ENCODE measurements around the gene TBL1X.

The TBL1X gene

GRCh38 chrX:9665113-9665512, 200.3 kb downstream of the TBL1X start:
- Histone ChIP-seq H3K9ac (ENCODE audit: low read length) (no peak overlapping the region), H3K36me3 (ENCODE audit: control insufficient read depth, insufficient read depth, low read length) (peaks cover 8% of the 10 kb centered on the region), H3K4me3 (ENCODE audit: low read depth, low read length) (no peak overlapping the region), H3K27me3 (ENCODE audit: control insufficient read depth, insufficient read depth, low read length) (no peaks in the 10 kb centered on the region), H3K4me1 (ENCODE audit: control insufficient read depth, insufficient read depth, low read length) (peaks cover 5% of the 10 kb centered on the region), H3K27ac (ENCODE audit: low read depth, low read length) (no peak overlapping the region), H3K9me3 (ENCODE audit: control insufficient read depth, insufficient read depth, low read depth, low read length) (peaks cover 8% of the 10 kb centered on the region)

- H3K9ac ChIP-seq (ENCODE audit: low read length) = no peak overlapping the region
- peaks cover 8% of the 10 kb centered on the region for H3K9me3 ChIP-seq (ENCODE audit: control insufficient read depth, insufficient read depth, low read depth, low read length)
- peaks cover 8% of the 10 kb centered on the region for H3K4me1 ChIP-seq (ENCODE audit: control insufficient read depth, insufficient read depth, low read length)
- no peak overlapping the region for H3K27ac ChIP-seq (ENCODE audit: low read depth, low read length)
- H3K36me3 ChIP-seq (ENCODE audit: control insufficient read depth, insufficient read depth, low read length) = 0 out of 2 replicates have a peak, but pooled peaks cover 4% of the 10 kb centered on the region
- H3K4me3 ChIP-seq (ENCODE audit: low read depth, low read length) = no peak overlapping the region
- H3K27me3 ChIP-seq (ENCODE audit: control insufficient read depth, insufficient read depth, low read length) = no peaks in the 10 kb centered on the region
These were observed 203.7 kb downstream of the TBL1X start for GRCh38 chrX:9668537-9668936.

DNA sequence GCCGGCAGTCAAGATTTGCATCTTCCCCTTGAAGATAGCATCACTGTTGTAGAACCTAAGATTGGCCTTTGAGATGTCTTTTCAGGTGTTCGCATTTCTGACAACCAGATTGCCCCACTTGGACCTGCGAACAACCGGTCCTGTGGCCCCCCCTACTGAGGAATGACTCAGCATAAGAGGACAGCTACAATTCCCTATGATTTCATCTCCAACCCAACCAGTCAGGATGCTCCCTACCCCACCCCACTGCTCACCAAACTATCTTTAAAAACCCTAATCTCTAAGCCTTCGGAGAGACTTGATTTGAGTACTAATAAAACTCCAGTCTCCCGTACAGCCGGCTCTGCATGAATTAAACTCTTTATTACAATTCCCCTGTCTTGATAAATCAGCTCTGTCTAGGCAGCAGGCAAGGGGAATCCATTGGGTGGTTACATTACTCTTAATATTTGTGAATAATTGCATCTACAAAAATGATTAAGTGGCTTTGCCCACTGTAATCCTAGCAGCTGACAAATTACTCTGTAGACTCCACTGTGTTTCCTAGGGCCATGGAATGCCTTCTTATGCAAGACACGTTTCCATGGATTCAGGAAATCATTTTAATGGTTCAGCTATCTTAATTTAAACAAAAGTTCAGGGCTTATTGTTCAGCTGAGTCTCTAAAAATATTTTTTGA, 205.4 kb downstream of the TBL1X start:
- 0 out of 2 replicates have a peak, but pooled peaks cover 4% of the 10 kb centered on the region for H3K36me3 ChIP-seq (ENCODE audit: control insufficient read depth, insufficient read depth, low read length)
- H3K9me3 ChIP-seq (ENCODE audit: control insufficient read depth, insufficient read depth, low read depth, low read length) = peaks cover 8% of the 10 kb centered on the region
- peaks cover 8% of the 10 kb centered on the region for H3K4me1 ChIP-seq (ENCODE audit: control insufficient read depth, insufficient read depth, low read length)
- no peak overlapping the region for H3K9ac ChIP-seq (ENCODE audit: low read length)
- no peak overlapping the region for H3K4me3 ChIP-seq (ENCODE audit: low read depth, low read length)
- H3K27ac ChIP-seq (ENCODE audit: low read depth, low read length) = no peak overlapping the region
- no peaks in the 10 kb centered on the region for H3K27me3 ChIP-seq (ENCODE audit: control insufficient read depth, insufficient read depth, low read length)

GRCh38 chrX:9671998-9672397, 207.1 kb downstream of the TBL1X start:
- Histone ChIP-seq H3K9ac (ENCODE audit: low read length) (no peak overlapping the region), H3K27me3 (ENCODE audit: control insufficient read depth, insufficient read depth, low read length) (no peaks in the 10 kb centered on the region), H3K4me3 (ENCODE audit: low read depth, low read length) (no peak overlapping the region), H3K9me3 (ENCODE audit: control insufficient read depth, insufficient read depth, low read depth, low read length) (no peaks in the 10 kb centered on the region), H3K27ac (ENCODE audit: low read depth, low read length) (no peak overlapping the region), H3K4me1 (ENCODE audit: control insufficient read depth, insufficient read depth, low read length) (peaks cover 8% of the 10 kb centered on the region), H3K36me3 (ENCODE audit: control insufficient read depth, insufficient read depth, low read length) (0 out of 2 replicates have a peak, but pooled peaks cover 4% of the 10 kb centered on the region)

DNA sequence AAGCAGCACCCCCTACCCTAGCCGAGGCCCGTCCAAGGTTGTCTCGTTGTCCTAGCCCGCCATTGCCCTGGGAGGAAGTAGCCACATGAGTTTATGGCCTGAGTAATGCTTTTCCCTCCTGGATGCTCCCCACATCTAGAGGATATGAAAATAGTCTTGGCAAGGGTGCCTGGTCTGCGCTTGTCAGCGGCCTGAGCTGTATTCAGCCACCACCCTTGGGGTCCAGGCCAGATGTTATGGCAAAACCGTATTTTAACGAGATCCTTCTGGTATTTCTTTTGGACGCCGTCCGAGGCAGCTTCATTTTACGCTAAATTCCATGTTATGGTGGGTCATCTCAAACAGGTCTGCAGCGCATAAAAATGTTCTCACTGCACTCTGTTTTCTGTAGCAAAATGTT, 211.4 kb downstream of the TBL1X start:
- Histone ChIP-seq H3K4me3 (ENCODE audit: low read depth, low read length) (no peak overlapping the region), H3K4me1 (ENCODE audit: control insufficient read depth, insufficient read depth, low read length) (no peaks in the 10 kb centered on the region), H3K36me3 (ENCODE audit: control insufficient read depth, insufficient read depth, low read length) (0 out of 2 replicates have a peak, but pooled peaks cover 4% of the 10 kb centered on the region), H3K27me3 (ENCODE audit: control insufficient read depth, insufficient read depth, low read length) (no peaks in the 10 kb centered on the region), H3K9me3 (ENCODE audit: control insufficient read depth, insufficient read depth, low read depth, low read length) (no peaks in the 10 kb centered on the region), H3K9ac (ENCODE audit: low read length) (no peak overlapping the region), H3K27ac (ENCODE audit: low read depth, low read length) (no peak overlapping the region)

DNA sequence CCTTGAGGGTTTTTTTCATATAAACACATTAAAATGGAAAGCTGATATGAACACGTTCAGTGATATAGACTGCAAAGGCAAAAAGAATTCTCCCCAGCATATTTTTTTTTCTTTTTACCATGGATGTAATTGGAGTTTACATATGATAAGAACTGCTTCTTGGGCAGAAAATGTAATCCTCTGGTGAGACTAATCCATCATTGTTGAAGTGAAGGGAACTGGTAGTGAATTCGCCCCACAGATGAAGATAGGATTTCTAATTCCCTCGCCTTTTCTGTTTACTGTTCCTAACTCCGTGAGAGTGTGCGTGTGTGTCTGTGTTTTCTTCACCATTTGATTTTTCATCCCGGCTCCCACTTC, 211.9 kb downstream of the TBL1X start:
- Histone ChIP-seq H3K36me3 (ENCODE audit: control insufficient read depth, insufficient read depth, low read length) (0 out of 2 replicates have a peak, but pooled peaks cover 4% of the 10 kb centered on the region), H3K4me1 (ENCODE audit: control insufficient read depth, insufficient read depth, low read length) (no peaks in the 10 kb centered on the region), H3K27ac (ENCODE audit: low read depth, low read length) (no peak overlapping the region), H3K4me3 (ENCODE audit: low read depth, low read length) (no peak overlapping the region), H3K9ac (ENCODE audit: low read length) (no peak overlapping the region), H3K27me3 (ENCODE audit: control insufficient read depth, insufficient read depth, low read length) (no peaks in the 10 kb centered on the region), H3K9me3 (ENCODE audit: control insufficient read depth, insufficient read depth, low read depth, low read length) (no peaks in the 10 kb centered on the region)

- peaks cover 4% of the 10 kb centered on the region; the same call in 1 of the 2 replicates for H3K4me1 ChIP-seq (ENCODE audit: control insufficient read depth, insufficient read depth, low read length)
- 0 out of 2 replicates have a peak, but pooled peaks cover 4% of the 10 kb centered on the region for H3K36me3 ChIP-seq (ENCODE audit: control insufficient read depth, insufficient read depth, low read length)
- H3K9me3 ChIP-seq (ENCODE audit: control insufficient read depth, insufficient read depth, low read depth, low read length) = no peaks in the 10 kb centered on the region
- no peak overlapping the region for H3K27ac ChIP-seq (ENCODE audit: low read depth, low read length)
- no peak overlapping the region for H3K9ac ChIP-seq (ENCODE audit: low read length)
- H3K27me3 ChIP-seq (ENCODE audit: control insufficient read depth, insufficient read depth, low read length) = no peaks in the 10 kb centered on the region
- no peak overlapping the region for H3K4me3 ChIP-seq (ENCODE audit: low read depth, low read length)
These were observed 212.4 kb downstream of the TBL1X start for GRCh38 chrX:9677098-9677739.

GRCh38 chrX:9678215-9678965, 213.5 kb downstream of the TBL1X start:
- Histone ChIP-seq H3K36me3 (ENCODE audit: control insufficient read depth, insufficient read depth, low read length) (no peaks in the 10 kb centered on the region), H3K27ac (ENCODE audit: low read depth, low read length) (no peak overlapping the region), H3K4me1 (ENCODE audit: control insufficient read depth, insufficient read depth, low read length) (peaks cover 5% of the 10 kb centered on the region; the same call in 1 of the 2 replicates)

GRCh38 chrX:9681011-9681410, 216.2 kb downstream of the TBL1X start:
- Histone ChIP-seq H3K36me3 (ENCODE audit: control insufficient read depth, insufficient read depth, low read length) (peaks cover 8% of the 10 kb centered on the region), H3K27me3 (ENCODE audit: control insufficient read depth, insufficient read depth, low read length) (no peaks in the 10 kb centered on the region), H3K9ac (ENCODE audit: low read length) (no peak overlapping the region), H3K9me3 (ENCODE audit: control insufficient read depth, insufficient read depth, low read depth, low read length) (no peaks in the 10 kb centered on the region), H3K4me1 (ENCODE audit: control insufficient read depth, insufficient read depth, low read length) (peaks cover 5% of the 10 kb centered on the region; the same call in 1 of the 2 replicates), H3K4me3 (ENCODE audit: low read depth, low read length) (no peak overlapping the region), H3K27ac (ENCODE audit: low read depth, low read length) (no peak overlapping the region)

More at GRCh38 chrX:9678215-9678965, 213.5 kb downstream of the TBL1X start:
- Histone ChIP-seq H3K9ac (ENCODE audit: low read length) (no peak overlapping the region), H3K4me3 (ENCODE audit: low read depth, low read length) (no peak overlapping the region), H3K9me3 (ENCODE audit: control insufficient read depth, insufficient read depth, low read depth, low read length) (no peaks in the 10 kb centered on the region), H3K27me3 (ENCODE audit: control insufficient read depth, insufficient read depth, low read length) (no peaks in the 10 kb centered on the region)

DNA sequence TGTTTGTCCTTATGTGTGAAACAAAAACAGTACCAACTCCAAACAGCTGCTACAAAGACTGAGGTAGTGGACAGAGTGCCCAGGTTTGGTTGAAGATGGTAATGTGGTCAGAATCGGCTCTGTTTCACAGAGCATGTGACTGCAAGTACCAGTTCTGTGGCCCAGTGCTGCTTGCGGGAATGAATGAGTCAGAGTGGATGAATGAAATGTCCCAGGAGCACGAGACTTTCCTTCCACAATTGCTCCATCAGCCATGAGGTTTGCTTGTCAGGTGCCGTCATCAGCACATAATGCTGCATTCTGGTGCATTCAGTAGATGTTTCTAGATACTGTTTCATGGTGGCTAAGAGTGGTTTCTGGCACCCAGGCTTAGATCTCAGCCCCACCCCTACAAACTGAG, 216.6 kb downstream of the TBL1X start:
- no peaks in the 10 kb centered on the region for H3K27me3 ChIP-seq (ENCODE audit: control insufficient read depth, insufficient read depth, low read length)

GRCh38 chrX:9682456-9682855, 217.6 kb downstream of the TBL1X start:
- peaks cover 11% of the 10 kb centered on the region for H3K36me3 ChIP-seq (ENCODE audit: control insufficient read depth, insufficient read depth, low read length)
- peaks cover 5% of the 10 kb centered on the region; the same call in 1 of the 2 replicates for H3K4me1 ChIP-seq (ENCODE audit: control insufficient read depth, insufficient read depth, low read length)
- no peak overlapping the region for H3K9ac ChIP-seq (ENCODE audit: low read length)
- H3K4me3 ChIP-seq (ENCODE audit: low read depth, low read length) = no peak overlapping the region
- H3K9me3 ChIP-seq (ENCODE audit: control insufficient read depth, insufficient read depth, low read depth, low read length) = no peaks in the 10 kb centered on the region
- no peaks in the 10 kb centered on the region for H3K27me3 ChIP-seq (ENCODE audit: control insufficient read depth, insufficient read depth, low read length)
- no peak overlapping the region for H3K27ac ChIP-seq (ENCODE audit: low read depth, low read length)

More for the DNA sequence above, 216.6 kb downstream of the TBL1X start:
- no peak overlapping the region for H3K4me3 ChIP-seq (ENCODE audit: low read depth, low read length)
- H3K9me3 ChIP-seq (ENCODE audit: control insufficient read depth, insufficient read depth, low read depth, low read length) = no peaks in the 10 kb centered on the region
- H3K36me3 ChIP-seq (ENCODE audit: control insufficient read depth, insufficient read depth, low read length) = peaks cover 8% of the 10 kb centered on the region
- no peak overlapping the region for H3K27ac ChIP-seq (ENCODE audit: low read depth, low read length)
- H3K4me1 ChIP-seq (ENCODE audit: control insufficient read depth, insufficient read depth, low read length) = peaks cover 5% of the 10 kb centered on the region; the same call in 1 of the 2 replicates
- H3K9ac ChIP-seq (ENCODE audit: low read length) = no peak overlapping the region

All from HUES6 (cell line).